Measurements from ENCODE around the gene SND1.

Gene SND1

GRCh38 chr7:127913686-127914085 lies 261.7 kb downstream of the SND1 start:
- no peak for DNase-seq

- no peak for DNase-seq
Observed at GRCh38 chr7:127914693-127915092, 262.7 kb downstream of the SND1 start.

GRCh38 chr7:127916735-127917134 lies 264.7 kb downstream of the SND1 start:
- no peak for DNase-seq

GRCh38 chr7:127918130-127918529 lies 266.1 kb downstream of the SND1 start:
- DNase-seq = no peak

- no peak for DNase-seq
Observed at GRCh38 chr7:127920787-127921438, 268.9 kb downstream of the SND1 start.

DNA sequence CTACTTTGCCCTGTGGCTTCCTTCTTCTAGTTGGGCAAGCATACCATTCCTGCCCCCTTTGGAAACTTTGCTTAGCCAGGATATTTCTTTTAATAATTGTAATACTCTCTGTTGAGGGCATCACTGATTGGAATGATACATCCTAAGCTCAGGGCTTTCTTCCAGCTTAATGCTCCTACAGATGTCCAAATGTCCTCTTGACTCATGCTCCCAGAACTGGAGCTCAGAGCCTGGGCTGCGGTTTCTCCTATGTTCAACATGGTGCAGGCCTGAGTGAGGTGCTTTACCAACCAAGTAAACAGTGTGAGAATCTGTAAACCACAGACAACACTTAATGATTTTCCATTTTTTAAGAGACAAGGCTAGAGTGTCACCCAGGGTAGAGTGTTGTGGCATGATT lies 270.7 kb downstream of the SND1 start:
- no peak for DNase-seq

DNA sequence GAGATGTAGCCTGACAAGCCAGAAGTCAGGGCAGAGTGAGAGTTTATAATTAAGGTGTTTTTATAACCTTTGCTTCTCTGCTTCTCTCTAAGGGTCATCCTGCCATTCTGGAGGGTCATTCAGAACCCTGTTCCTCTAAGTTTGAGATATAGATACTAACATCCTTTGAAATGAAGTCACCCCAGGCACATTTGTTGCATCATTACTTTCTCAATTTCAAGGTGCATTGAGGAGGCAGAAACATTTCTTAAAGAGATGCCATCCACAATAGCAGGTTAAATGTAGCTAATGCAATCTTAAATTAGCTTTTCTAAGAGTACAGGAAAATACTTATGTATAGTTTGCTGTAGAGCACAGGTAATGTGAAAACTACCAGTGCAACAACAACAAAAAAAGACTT lies 272.9 kb downstream of the SND1 start:
- no peak for DNase-seq

- no peak for DNase-seq
Observed at GRCh38 chr7:127927348-127927696, 275.3 kb downstream of the SND1 start.

GRCh38 chr7:127928222-127928621 lies 276.2 kb downstream of the SND1 start:
- no peak for DNase-seq

DNA sequence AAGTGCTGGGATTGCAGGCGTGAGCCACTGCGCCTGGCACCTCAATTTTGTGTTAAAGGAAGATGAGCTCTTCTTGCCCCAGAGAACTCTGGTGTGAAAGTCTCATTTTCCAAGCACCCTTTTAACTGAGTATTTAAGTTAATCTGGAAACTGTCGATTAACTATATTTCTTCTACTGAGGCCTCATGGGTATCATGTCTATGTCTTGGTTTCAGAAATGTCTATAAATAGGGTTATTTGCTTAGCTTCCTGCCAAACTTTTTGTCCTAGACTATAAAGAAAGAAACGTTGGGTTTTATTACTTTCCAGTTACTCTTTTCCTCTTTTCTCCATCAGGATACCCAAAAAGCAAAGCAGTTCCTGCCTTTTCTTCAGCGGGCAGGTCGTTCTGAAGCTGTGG lies 276.9 kb downstream of the SND1 start:
- no peak for DNase-seq

- no peak for DNase-seq
Observed at GRCh38 chr7:127930341-127931328, 278.6 kb downstream of the SND1 start.

DNA sequence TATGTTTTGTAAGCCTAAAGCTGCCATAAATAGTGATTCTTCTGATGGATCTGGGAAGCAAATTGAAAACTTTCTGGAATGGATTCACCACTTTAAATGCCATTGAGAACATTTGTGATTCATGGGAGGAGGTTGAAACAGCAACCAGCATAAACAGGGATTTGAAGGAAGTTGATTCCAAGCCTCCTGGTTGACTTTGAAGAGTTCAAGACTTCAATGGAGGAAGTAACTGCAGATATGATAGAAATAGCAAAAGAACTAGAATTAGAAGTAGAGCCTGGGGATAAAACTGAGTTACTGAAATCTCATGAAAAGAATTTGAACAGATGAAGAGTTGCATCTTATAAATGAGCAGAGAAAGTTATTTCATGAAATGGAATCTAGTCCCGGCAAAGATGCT lies 280.1 kb downstream of the SND1 start:
- no peak for DNase-seq

DNA sequence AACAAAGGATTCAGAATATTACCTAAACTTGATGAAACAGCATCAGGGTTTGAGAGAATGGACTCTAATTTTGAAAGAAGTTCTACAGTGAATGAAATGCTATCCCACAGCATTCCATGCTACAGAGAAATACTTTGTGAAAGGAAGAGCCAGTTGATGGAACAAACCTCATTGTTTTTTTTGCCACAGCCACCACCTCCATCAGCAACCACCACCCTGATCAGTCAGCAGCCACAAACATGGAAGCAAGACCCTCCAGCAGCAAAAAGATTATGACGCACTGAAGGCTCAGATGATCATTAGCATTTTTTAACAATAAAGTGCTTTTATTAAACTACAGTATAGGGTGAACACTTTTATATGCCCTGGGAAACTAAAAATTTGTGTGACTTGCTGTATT lies 280.5 kb downstream of the SND1 start:
- DNase-seq = no peak

DNA sequence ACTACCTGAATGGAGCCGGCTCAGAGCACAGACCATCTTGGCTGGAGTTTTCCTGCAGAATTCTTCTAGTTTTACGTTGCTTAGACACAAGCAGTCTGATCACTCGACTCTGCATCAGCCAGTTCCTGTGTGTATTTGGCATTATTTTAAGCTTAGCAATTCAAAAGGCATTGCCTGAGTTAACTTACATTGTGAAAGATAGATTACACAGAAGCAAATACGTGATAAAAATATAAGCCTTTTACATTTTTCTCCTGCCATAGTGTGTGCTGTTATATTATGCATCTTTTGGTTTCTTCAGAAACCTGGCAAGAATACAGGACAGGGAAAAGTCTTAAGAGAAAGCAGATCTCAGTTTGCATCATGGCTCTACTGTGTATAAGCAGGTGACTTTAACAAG lies 281.2 kb downstream of the SND1 start:
- no peak for DNase-seq

DNA sequence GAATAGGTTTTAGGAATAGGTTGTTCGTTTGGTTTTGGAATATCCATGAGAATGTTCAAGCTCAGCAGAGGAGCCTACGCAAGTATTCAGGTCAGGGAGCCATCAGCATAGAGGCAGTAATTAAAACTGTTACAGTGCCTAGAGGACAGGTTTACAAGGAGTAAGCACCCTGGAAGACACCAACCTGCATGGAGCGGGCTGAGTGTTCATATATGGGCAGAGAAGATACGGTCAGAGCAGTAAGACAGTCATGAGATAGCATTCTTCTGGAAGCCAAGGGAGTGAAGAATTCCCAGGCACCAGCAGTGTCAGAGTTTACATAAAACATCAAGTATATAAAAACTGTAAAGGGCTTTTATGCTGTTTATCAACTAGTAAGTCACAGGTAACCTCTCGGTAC lies 282.7 kb downstream of the SND1 start:
- DNase-seq = no peak

- no peak for DNase-seq
Observed at GRCh38 chr7:127935847-127936376, 283.9 kb downstream of the SND1 start.

GRCh38 chr7:127937066-127937680 lies 285.2 kb downstream of the SND1 start:
- no peak for DNase-seq

- no peak for DNase-seq
Observed at GRCh38 chr7:127938588-127938987, 286.6 kb downstream of the SND1 start.

- no peak for DNase-seq
Observed at GRCh38 chr7:127940381-127941160, 288.6 kb downstream of the SND1 start.

GRCh38 chr7:127941476-127942210 lies 289.6 kb downstream of the SND1 start:
- no peak for DNase-seq

DNA sequence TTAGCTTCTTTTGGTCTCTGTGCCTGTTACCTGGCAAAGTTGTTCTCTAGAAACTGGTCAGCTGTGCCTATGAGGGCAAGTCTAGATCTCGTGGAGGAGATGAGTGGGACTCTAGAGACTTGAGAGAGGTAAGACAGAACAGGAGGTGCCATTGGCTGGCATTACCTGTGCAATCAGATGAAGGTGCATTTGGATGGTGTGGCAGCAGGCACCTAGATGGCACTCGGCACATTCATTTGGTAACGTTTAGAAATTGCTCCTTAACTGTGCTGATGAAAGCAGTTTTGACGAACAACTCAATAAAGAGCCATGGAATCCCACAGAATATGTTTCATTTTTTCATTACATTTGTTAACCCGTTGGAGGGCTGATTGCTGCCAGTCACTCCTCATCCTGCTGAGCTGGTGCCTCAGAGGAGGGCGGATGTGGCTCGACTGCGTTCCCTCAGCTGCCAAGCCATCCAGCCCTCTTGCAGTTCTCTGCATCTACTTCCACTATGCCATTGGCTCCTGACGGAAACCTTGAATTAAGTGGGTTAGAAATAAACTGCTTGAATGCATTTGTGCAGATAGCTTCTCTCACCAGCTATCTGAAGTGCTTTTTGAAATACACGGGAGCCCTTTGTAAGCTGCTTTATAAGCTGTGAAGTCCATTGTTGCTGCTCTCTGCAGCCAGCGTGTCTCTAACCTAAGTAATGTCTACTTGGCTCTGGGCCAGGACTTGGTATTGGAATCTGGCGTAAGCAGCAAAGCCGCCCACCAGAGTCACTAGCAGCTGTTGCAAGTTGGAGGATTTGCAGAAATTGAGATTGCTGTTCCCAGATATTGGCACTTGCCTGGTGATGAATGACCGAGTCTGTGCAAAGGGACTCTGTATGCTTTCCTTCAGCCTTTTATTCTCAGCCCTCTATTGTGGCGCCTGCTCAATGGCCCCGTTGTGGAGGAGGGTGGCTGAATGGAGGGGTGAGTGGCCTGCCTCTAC lies 291.8 kb downstream of the SND1 start:
- peak; percentile 75 for DNase-seq
